B cell (primary cell): Measurements from ENCODE around the gene MAB21L3.

Experiments used
- EZH2 ChIP-seq: IDR thresholded peaks from 2 replicates; pipeline ENCODE4 v1.6.1; 2012; ENCODE audit warnings: borderline replicate concordance, low read depth, mild to moderate bottlenecking, moderate library complexity, low read length; ENCODE audit not compliant: insufficient read depth, poor library complexity, severe bottlenecking
- TF ChIP-seq, protein P1 (sequence below): fragments of 200-600 bp; IDR thresholded peaks from one replicate; pipeline ENCODE4 v1.8.0; 2022; ENCODE audit warnings: antibody characterized with exemption, mild to moderate bottlenecking

- TF ChIP-seq, protein P1, sequence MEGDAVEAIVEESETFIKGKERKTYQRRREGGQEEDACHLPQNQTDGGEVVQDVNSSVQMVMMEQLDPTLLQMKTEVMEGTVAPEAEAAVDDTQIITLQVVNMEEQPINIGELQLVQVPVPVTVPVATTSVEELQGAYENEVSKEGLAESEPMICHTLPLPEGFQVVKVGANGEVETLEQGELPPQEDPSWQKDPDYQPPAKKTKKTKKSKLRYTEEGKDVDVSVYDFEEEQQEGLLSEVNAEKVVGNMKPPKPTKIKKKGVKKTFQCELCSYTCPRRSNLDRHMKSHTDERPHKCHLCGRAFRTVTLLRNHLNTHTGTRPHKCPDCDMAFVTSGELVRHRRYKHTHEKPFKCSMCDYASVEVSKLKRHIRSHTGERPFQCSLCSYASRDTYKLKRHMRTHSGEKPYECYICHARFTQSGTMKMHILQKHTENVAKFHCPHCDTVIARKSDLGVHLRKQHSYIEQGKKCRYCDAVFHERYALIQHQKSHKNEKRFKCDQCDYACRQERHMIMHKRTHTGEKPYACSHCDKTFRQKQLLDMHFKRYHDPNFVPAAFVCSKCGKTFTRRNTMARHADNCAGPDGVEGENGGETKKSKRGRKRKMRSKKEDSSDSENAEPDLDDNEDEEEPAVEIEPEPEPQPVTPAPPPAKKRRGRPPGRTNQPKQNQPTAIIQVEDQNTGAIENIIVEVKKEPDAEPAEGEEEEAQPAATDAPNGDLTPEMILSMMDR, result no peak
- TF ChIP-seq EZH2, result no peak
Measured at GRCh38 chr1:116089870-116090269, 21.3 kb upstream of the MAB21L3 start.
